HCT116 (cell line): Measurements from ENCODE around the gene CTSE. TPM values are rescaled to one million over a fixed set of nuclear protein-coding genes. Genes with fewer than 3 reads are reported as not detected.

Experiments used
- ATAC-seq: fragments of 200-7000 bp; cut with Tn5 transposase; 2 replicates; pipeline ENCODE4 v1.9.1; 2020; ENCODE audit warnings: mild to moderate bottlenecking, moderate library complexity
- BruUV-seq: library from RNA; stranded (reverse); fragments of 400-500 nt; replicated peaks from 2 replicates; lab custom pipeline; 2021; lab: Mats Ljungman, UMichigan
- CTCF ChIA-PET: fragments of 300-600 bp; sonication (Branson Sonifier 250); formaldehyde crosslinking; loops from one replicate; lab custom pipeline; 2021; ENCODE audit warnings: antibody characterized with exemption; lab: Charles Lee
- POLR2A ChIA-PET: fragments of 300-600, 350-600 bp; sonication (Branson Sonifier 250); formaldehyde crosslinking; loops from one replicate; lab custom pipeline; 2021; ENCODE audit warnings: antibody characterized with exemption; lab: Charles Lee
- RAD21 ChIA-PET, 2 experiments: fragments of 300-600 bp; sonication (Branson Sonifier 250); formaldehyde crosslinking; loops; one replicate each; lab custom pipeline; 2023; ENCODE audit warnings: low total read pairs in 2 of 2; ENCODE audit not compliant: uncharacterized antibody in 2 of 2, unreplicated experiment in 2 of 2, low non-redundant PET in 1 of 2; lab: Charles Lee
- DNase-seq: peaks from one replicate; pipeline ENCODE4 v3.0.0-alpha.2; 2010; ENCODE audit warnings: low read depth, low spot score
- H2AFZ ChIP-seq: fragments of 200-600 bp; shearing (Covaris generic), sonication (generic); 2 replicates; pipeline ENCODE4 v1.6.1; 2017; ENCODE audit warnings: low read depth, mixed run types, mixed read lengths, antibody characterized with exemption, low read length; ENCODE audit not compliant: poor library complexity, severe bottlenecking
- H3K27ac ChIP-seq: 2 replicates; pipeline ENCODE4 v1.5.1; 2012; ENCODE audit warnings: low read depth, low read length
- H3K27me3 ChIP-seq: fragments of 200-600 bp; sonication (generic); 2 replicates; pipeline ENCODE4 v1.6.1; 2016; ENCODE audit warnings: mixed run types, low read length, mixed read lengths; ENCODE audit not compliant: insufficient read depth
- H3K36me3 ChIP-seq, 2 experiments: fragments of 200-500 bp in 1 of 2; fragments of 200-600 bp in 1 of 2; sonication (Bioruptor generic) in 1 of 2; sonication (generic) in 1 of 2; 2 replicates each; pipeline versions ENCODE4 v1.5.1 to v1.6.1; 2014 to 2016; ENCODE audit warnings: low read length in 2 of 2, inconsistent platforms in 1 of 2, mixed read lengths in 1 of 2, mixed run types in 1 of 2; ENCODE audit not compliant: insufficient read depth in 2 of 2, control insufficient read depth in 1 of 2
- H3K4me1 ChIP-seq, 2 experiments: fragments of 200-600 bp in 1 of 2; sonication (generic) in 1 of 2; 2 replicates each; pipeline versions ENCODE4 v1.5.1 to v1.6.1; 2012 to 2017; ENCODE audit warnings: low read length in 2 of 2, inconsistent platforms in 1 of 2, mild to moderate bottlenecking in 1 of 2, mixed read lengths in 1 of 2, mixed run types in 1 of 2, moderate library complexity in 1 of 2; ENCODE audit not compliant: insufficient read depth in 2 of 2, control insufficient read depth in 1 of 2
- H3K4me2 ChIP-seq: fragments of 200-600 bp; sonication (generic); 2 replicates; pipeline ENCODE4 v1.6.1; 2017; ENCODE audit warnings: mixed run types, low read length, mixed read lengths
- H3K4me3 ChIP-seq, 2 experiments: fragments of 200-600 bp in 1 of 2; sonication (generic) in 1 of 2; replicated peaks in 1 of 2; 2 replicates each; pipeline ENCODE4 v1.5.1; 2011 to 2016; ENCODE audit warnings: low read length in 2 of 2, control low read depth in 1 of 2, low read depth in 1 of 2, mild to moderate bottlenecking in 1 of 2, mixed read lengths in 1 of 2, mixed run types in 1 of 2
- H3K79me2 ChIP-seq: fragments of 200-600 bp; sonication (generic); 2 replicates; pipeline ENCODE4 v1.6.1; 2017; ENCODE audit warnings: mild to moderate bottlenecking, mixed run types, low read length, moderate library complexity, mixed read lengths; ENCODE audit not compliant: insufficient read depth
- H3K9ac ChIP-seq: fragments of 200-600 bp; sonication (generic); 2 replicates; pipeline ENCODE4 v1.6.1; 2016; ENCODE audit warnings: low read length, mixed read lengths
- H3K9me2 ChIP-seq: fragments of 200-600 bp; sonication (generic), shearing (Covaris generic); 2 replicates; pipeline ENCODE4 v1.6.1; 2017; ENCODE audit warnings: mixed run types, mild to moderate bottlenecking, moderate library complexity; ENCODE audit not compliant: insufficient read depth
- H3K9me3 ChIP-seq, 2 experiments: fragments of 200-500 bp in 1 of 2; fragments of 200-600 bp in 1 of 2; sonication (Bioruptor generic) in 1 of 2; sonication (generic) in 1 of 2; 2 replicates each; pipeline ENCODE4 v1.6.1; 2014 to 2017; ENCODE audit warnings: low read length in 2 of 2, mixed read lengths in 2 of 2, inconsistent platforms in 1 of 2, low read depth in 1 of 2, mild to moderate bottlenecking in 1 of 2, mixed run types in 1 of 2, moderate library complexity in 1 of 2; ENCODE audit not compliant: control insufficient read depth in 1 of 2, insufficient read depth in 1 of 2
- H4K20me1 ChIP-seq: fragments of 200-600 bp; sonication (generic), shearing (Covaris generic); 2 replicates; pipeline ENCODE4 v1.6.1; 2017; ENCODE audit warnings: mixed run types, mild to moderate bottlenecking, moderate library complexity; ENCODE audit not compliant: insufficient read depth
- CEBPB ChIP-seq: IDR thresholded peaks from 2 replicates; pipeline ENCODE4 v1.6.1; 2012; ENCODE audit warnings: low read depth
- EGR1 ChIP-seq: IDR thresholded peaks from 2 replicates; pipeline ENCODE4 v1.6.1; 2012; ENCODE audit warnings: low read depth
- ELF1 ChIP-seq: IDR thresholded peaks from 2 replicates; pipeline ENCODE4 v1.6.1; 2012; ENCODE audit warnings: low read depth, borderline replicate concordance
- EZH2 ChIP-seq: fragments of 200-600 bp; sonication (generic); IDR thresholded peaks from 2 replicates; pipeline ENCODE4 v1.6.1; 2017; ENCODE audit warnings: antibody characterized with exemption, mixed run types
- EZH2phosphoT487 ChIP-seq: fragments of 200-600 bp; IDR thresholded peaks from 2 replicates; pipeline ENCODE4 v1.6.1; 2018; ENCODE audit warnings: antibody characterized with exemption, borderline replicate concordance
- MAX ChIP-seq: IDR thresholded peaks from 2 replicates; pipeline ENCODE4 v1.6.1; 2012
- POLR2A ChIP-seq: IDR thresholded peaks from 2 replicates; pipeline ENCODE4 v1.7.0; 2011; ENCODE audit warnings: borderline replicate concordance; ENCODE audit not compliant: insufficient read depth, insufficient read length; ENCODE audit errors: extremely low read depth
- SP1 ChIP-seq: IDR thresholded peaks from 2 replicates; pipeline ENCODE4 v1.6.1; 2012; ENCODE audit warnings: low read depth
- YY1 ChIP-seq: IDR thresholded peaks from 2 replicates; pipeline ENCODE4 v1.6.1; 2011; ENCODE audit warnings: low read length, low read depth, moderate library complexity, mild to moderate bottlenecking; ENCODE audit not compliant: insufficient replicate concordance; ENCODE audit errors: extremely low read depth
- intact Hi-C: fragments of 100-400 bp; cut with micrococcal nuclease; formaldehyde crosslinking; loops from 2 replicates; pipeline ENCODE4 v1.10.0; 2022
- total RNA-seq: library from RNA; stranded (reverse); gene quantifications from one replicate; pipeline ENCODE4 v1.2.1, GENCODE V29; 2021; ENCODE audit not compliant: unreplicated experiment
- TF ChIP-seq, protein P1 (sequence below), 3 experiments: fragments of 200-600 bp in 1 of 3; sonication (generic) in 1 of 3; IDR thresholded peaks in 2 of 3; conservative IDR thresholded peaks in 1 of 3; 2 replicates each; pipeline ENCODE4 v1.5.1; 2012 to 2017; ENCODE audit warnings: low read depth in 2 of 3, low read length in 2 of 3, antibody characterized with exemption in 1 of 3, borderline replicate concordance in 1 of 3, control low read depth in 1 of 3, mild to moderate bottlenecking in 1 of 3, mixed read lengths in 1 of 3, mixed run types in 1 of 3, moderate library complexity in 1 of 3; ENCODE audit not compliant: insufficient read depth in 1 of 3

The CTSE gene
- total RNA-seq, 1 experiment from 2014 or later: 0.12 TPM

DNA sequence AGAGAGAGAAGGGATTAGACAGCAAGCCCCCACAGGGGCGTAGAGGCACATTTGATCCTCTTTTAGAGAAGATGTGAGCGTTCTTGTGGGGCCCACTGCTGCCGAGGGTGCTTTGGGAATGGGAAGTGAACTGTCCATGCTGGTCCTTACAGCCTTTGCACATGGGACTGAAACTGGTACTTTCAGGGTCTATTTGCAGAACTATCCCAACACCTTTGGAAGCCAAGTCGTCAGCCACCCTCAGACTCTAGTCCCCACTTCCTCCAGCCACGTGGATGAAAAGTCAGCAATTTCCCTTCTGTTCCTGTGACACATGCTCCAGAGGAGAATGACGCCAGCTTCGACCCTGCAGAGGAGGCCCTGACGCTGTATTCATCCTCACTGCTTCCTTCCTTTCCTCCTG lies 17.9 kb downstream of the CTSE start:
- no TSS peak for BruUV-seq
- H3K27ac ChIP-seq: no peak overlapping the region
- RAD21 ChIA-PET: no interaction called here

More for the DNA sequence above, 17.9 kb downstream of the CTSE start:
- intact Hi-C loops: no loop called here
- ChIA-PET POLR2A (no interaction called here), CTCF (no interaction called here)
- TF ChIP-seq EZH2phosphoT487 (no peak), POLR2A (no peak), YY1 (no peak), EGR1 (no peak), ELF1 (no peak), MAX (no peak), SP1 (no peak), EZH2 (no peak), CEBPB (no peak)
- TF ChIP-seq, protein P1, sequence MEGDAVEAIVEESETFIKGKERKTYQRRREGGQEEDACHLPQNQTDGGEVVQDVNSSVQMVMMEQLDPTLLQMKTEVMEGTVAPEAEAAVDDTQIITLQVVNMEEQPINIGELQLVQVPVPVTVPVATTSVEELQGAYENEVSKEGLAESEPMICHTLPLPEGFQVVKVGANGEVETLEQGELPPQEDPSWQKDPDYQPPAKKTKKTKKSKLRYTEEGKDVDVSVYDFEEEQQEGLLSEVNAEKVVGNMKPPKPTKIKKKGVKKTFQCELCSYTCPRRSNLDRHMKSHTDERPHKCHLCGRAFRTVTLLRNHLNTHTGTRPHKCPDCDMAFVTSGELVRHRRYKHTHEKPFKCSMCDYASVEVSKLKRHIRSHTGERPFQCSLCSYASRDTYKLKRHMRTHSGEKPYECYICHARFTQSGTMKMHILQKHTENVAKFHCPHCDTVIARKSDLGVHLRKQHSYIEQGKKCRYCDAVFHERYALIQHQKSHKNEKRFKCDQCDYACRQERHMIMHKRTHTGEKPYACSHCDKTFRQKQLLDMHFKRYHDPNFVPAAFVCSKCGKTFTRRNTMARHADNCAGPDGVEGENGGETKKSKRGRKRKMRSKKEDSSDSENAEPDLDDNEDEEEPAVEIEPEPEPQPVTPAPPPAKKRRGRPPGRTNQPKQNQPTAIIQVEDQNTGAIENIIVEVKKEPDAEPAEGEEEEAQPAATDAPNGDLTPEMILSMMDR (IDR thresholded peaks at IDR 0.05 in 2 of 3, conservative IDR thresholded peaks at IDR 0.05 in 1 of 3; ENCODE audit: borderline replicate concordance in 1 of 3, insufficient read depth in 1 of 3, low read depth in 2 of 3, low read length in 2 of 3): no peak
- Histone ChIP-seq H3K9me2 (no peaks in the 10 kb centered on the region), H3K27me3 (no peaks in the 10 kb centered on the region), H4K20me1 (no peaks in the 10 kb centered on the region), H3K36me3 (no peaks in the 10 kb centered on the region), H3K4me3 (no peak overlapping the region), H3K9ac (no peak overlapping the region), H3K4me2 (no peak overlapping the region), H3K4me1 (peaks cover 29 to 40% of the 10 kb centered on the region in 2 experiments), H3K9me3 (no peaks in the 10 kb centered on the region), H2AFZ (no peak overlapping the region), H3K79me2 (no peaks in the 10 kb centered on the region)
- ATAC-seq (no peak), DNase-seq (no peak)
